ENCODE results near the gene PATJ.

PATJ gene

GRCh38 chr1:62037274-62037673 is 295.0 kb downstream of the PATJ start:
- H3K36me3 ChIP-seq (ENCODE audit: control insufficient read depth, insufficient read depth, low read length), result no peaks in the 10 kb centered on the region
- no peaks in the 10 kb centered on the region for H3K27me3 ChIP-seq (ENCODE audit: control insufficient read depth, insufficient read depth, low read length)
- H3K27ac ChIP-seq (ENCODE audit: low read depth, low read length), result no peak overlapping the region
- H3K4me1 ChIP-seq (ENCODE audit: control insufficient read depth, insufficient read depth, low read length), result no peaks in the 10 kb centered on the region
- no peak overlapping the region for H3K4me3 ChIP-seq (ENCODE audit: low read length)
- no peak overlapping the region for H3K9ac ChIP-seq (ENCODE audit: low read length)

- Histone ChIP-seq H3K36me3 (ENCODE audit: control insufficient read depth, insufficient read depth, low read length) (no peaks in the 10 kb centered on the region), H3K9ac (ENCODE audit: low read length) (no peak overlapping the region), H3K4me3 (ENCODE audit: low read length) (no peak overlapping the region), H3K4me1 (ENCODE audit: control insufficient read depth, insufficient read depth, low read length) (no peaks in the 10 kb centered on the region), H3K27ac (ENCODE audit: low read depth, low read length) (no peak overlapping the region), H3K27me3 (ENCODE audit: control insufficient read depth, insufficient read depth, low read length) (no peaks in the 10 kb centered on the region)
These were observed 296.5 kb downstream of the PATJ start for GRCh38 chr1:62038594-62039284.

- Histone ChIP-seq H3K9ac (ENCODE audit: low read length) (no peak overlapping the region), H3K27ac (ENCODE audit: low read depth, low read length) (no peak overlapping the region), H3K36me3 (ENCODE audit: control insufficient read depth, insufficient read depth, low read length) (no peaks in the 10 kb centered on the region), H3K27me3 (ENCODE audit: control insufficient read depth, insufficient read depth, low read length) (no peaks in the 10 kb centered on the region), H3K4me3 (ENCODE audit: low read length) (no peak overlapping the region), H3K4me1 (ENCODE audit: control insufficient read depth, insufficient read depth, low read length) (no peaks in the 10 kb centered on the region)
These were observed 298.2 kb downstream of the PATJ start for GRCh38 chr1:62040450-62040849.

GRCh38 chr1:62040973-62041372 is 298.7 kb downstream of the PATJ start:
- H3K27me3 ChIP-seq (ENCODE audit: control insufficient read depth, insufficient read depth, low read length), result no peaks in the 10 kb centered on the region
- no peaks in the 10 kb centered on the region for H3K36me3 ChIP-seq (ENCODE audit: control insufficient read depth, insufficient read depth, low read length)
- H3K9ac ChIP-seq (ENCODE audit: low read length), result no peak overlapping the region
- no peak overlapping the region for H3K27ac ChIP-seq (ENCODE audit: low read depth, low read length)
- H3K4me1 ChIP-seq (ENCODE audit: control insufficient read depth, insufficient read depth, low read length), result no peaks in the 10 kb centered on the region
- H3K4me3 ChIP-seq (ENCODE audit: low read length), result no peak overlapping the region

- H3K4me3 ChIP-seq (ENCODE audit: low read length), result no peak overlapping the region
- no peak overlapping the region for H3K27ac ChIP-seq (ENCODE audit: low read depth, low read length)
- H3K27me3 ChIP-seq (ENCODE audit: control insufficient read depth, insufficient read depth, low read length), result no peaks in the 10 kb centered on the region
- no peaks in the 10 kb centered on the region for H3K36me3 ChIP-seq (ENCODE audit: control insufficient read depth, insufficient read depth, low read length)
- no peaks in the 10 kb centered on the region for H3K4me1 ChIP-seq (ENCODE audit: control insufficient read depth, insufficient read depth, low read length)
- H3K9ac ChIP-seq (ENCODE audit: low read length), result no peak overlapping the region
These were observed 300.9 kb downstream of the PATJ start for GRCh38 chr1:62043154-62043553.

GRCh38 chr1:62045574-62045973 is 303.3 kb downstream of the PATJ start:
- Histone ChIP-seq H3K9ac (ENCODE audit: low read length) (no peak overlapping the region), H3K27ac (ENCODE audit: low read depth, low read length) (no peak overlapping the region), H3K4me1 (ENCODE audit: control insufficient read depth, insufficient read depth, low read length) (no peaks in the 10 kb centered on the region), H3K4me3 (ENCODE audit: low read length) (no peak overlapping the region), H3K36me3 (ENCODE audit: control insufficient read depth, insufficient read depth, low read length) (no peaks in the 10 kb centered on the region), H3K27me3 (ENCODE audit: control insufficient read depth, insufficient read depth, low read length) (no peaks in the 10 kb centered on the region)

GRCh38 chr1:62046927-62047326 is 304.6 kb downstream of the PATJ start:
- Histone ChIP-seq H3K36me3 (ENCODE audit: control insufficient read depth, insufficient read depth, low read length) (no peaks in the 10 kb centered on the region), H3K9ac (ENCODE audit: low read length) (no peak overlapping the region), H3K27ac (ENCODE audit: low read depth, low read length) (no peak overlapping the region), H3K27me3 (ENCODE audit: control insufficient read depth, insufficient read depth, low read length) (no peaks in the 10 kb centered on the region), H3K4me3 (ENCODE audit: low read length) (no peak overlapping the region), H3K4me1 (ENCODE audit: control insufficient read depth, insufficient read depth, low read length) (no peaks in the 10 kb centered on the region)

GRCh38 chr1:62050165-62050564 is 307.9 kb downstream of the PATJ start:
- Histone ChIP-seq H3K4me3 (ENCODE audit: low read length) (no peak overlapping the region), H3K4me1 (ENCODE audit: control insufficient read depth, insufficient read depth, low read length) (no peaks in the 10 kb centered on the region), H3K27me3 (ENCODE audit: control insufficient read depth, insufficient read depth, low read length) (no peaks in the 10 kb centered on the region), H3K9ac (ENCODE audit: low read length) (no peak overlapping the region), H3K36me3 (ENCODE audit: control insufficient read depth, insufficient read depth, low read length) (no peaks in the 10 kb centered on the region), H3K27ac (ENCODE audit: low read depth, low read length) (no peak overlapping the region)

GRCh38 chr1:62052946-62053345 is 310.7 kb downstream of the PATJ start:
- H3K4me3 ChIP-seq (ENCODE audit: low read length), result no peak overlapping the region
- no peak overlapping the region for H3K9ac ChIP-seq (ENCODE audit: low read length)
- no peak overlapping the region for H3K27ac ChIP-seq (ENCODE audit: low read depth, low read length)

GRCh38 chr1:62054188-62054587 is 311.9 kb downstream of the PATJ start:
- Histone ChIP-seq H3K9ac (ENCODE audit: low read length) (no peak overlapping the region), H3K27ac (ENCODE audit: low read depth, low read length) (no peak overlapping the region), H3K27me3 (ENCODE audit: control insufficient read depth, insufficient read depth, low read length) (no peaks in the 10 kb centered on the region), H3K4me3 (ENCODE audit: low read length) (no peak overlapping the region), H3K36me3 (ENCODE audit: control insufficient read depth, insufficient read depth, low read length) (no peaks in the 10 kb centered on the region), H3K4me1 (ENCODE audit: control insufficient read depth, insufficient read depth, low read length) (no peaks in the 10 kb centered on the region)

More at GRCh38 chr1:62052946-62053345, 310.7 kb downstream of the PATJ start:
- no peaks in the 10 kb centered on the region for H3K4me1 ChIP-seq (ENCODE audit: control insufficient read depth, insufficient read depth, low read length)
- H3K27me3 ChIP-seq (ENCODE audit: control insufficient read depth, insufficient read depth, low read length), result no peaks in the 10 kb centered on the region
- no peaks in the 10 kb centered on the region for H3K36me3 ChIP-seq (ENCODE audit: control insufficient read depth, insufficient read depth, low read length)

- H3K36me3 ChIP-seq (ENCODE audit: control insufficient read depth, insufficient read depth, low read length), result no peaks in the 10 kb centered on the region
- H3K27ac ChIP-seq (ENCODE audit: low read depth, low read length), result no peak overlapping the region
- H3K4me3 ChIP-seq (ENCODE audit: low read length), result no peak overlapping the region
- no peak overlapping the region for H3K9ac ChIP-seq (ENCODE audit: low read length)
- H3K4me1 ChIP-seq (ENCODE audit: control insufficient read depth, insufficient read depth, low read length), result no peaks in the 10 kb centered on the region
- no peaks in the 10 kb centered on the region for H3K27me3 ChIP-seq (ENCODE audit: control insufficient read depth, insufficient read depth, low read length)
These were observed 314.9 kb downstream of the PATJ start for GRCh38 chr1:62057230-62057629.

GRCh38 chr1:62057641-62058290 is 315.5 kb downstream of the PATJ start:
- no peaks in the 10 kb centered on the region for H3K27me3 ChIP-seq (ENCODE audit: control insufficient read depth, insufficient read depth, low read length)
- no peaks in the 10 kb centered on the region for H3K36me3 ChIP-seq (ENCODE audit: control insufficient read depth, insufficient read depth, low read length)
- H3K9ac ChIP-seq (ENCODE audit: low read length), result no peak overlapping the region
- H3K4me1 ChIP-seq (ENCODE audit: control insufficient read depth, insufficient read depth, low read length), result no peaks in the 10 kb centered on the region
- no peak overlapping the region for H3K4me3 ChIP-seq (ENCODE audit: low read length)
- H3K27ac ChIP-seq (ENCODE audit: low read depth, low read length), result no peak overlapping the region

GRCh38 chr1:62058956-62059355 is 316.7 kb downstream of the PATJ start:
- no peaks in the 10 kb centered on the region for H3K36me3 ChIP-seq (ENCODE audit: control insufficient read depth, insufficient read depth, low read length)
- no peak overlapping the region for H3K4me3 ChIP-seq (ENCODE audit: low read length)
- H3K9ac ChIP-seq (ENCODE audit: low read length), result no peak overlapping the region
- no peaks in the 10 kb centered on the region for H3K27me3 ChIP-seq (ENCODE audit: control insufficient read depth, insufficient read depth, low read length)
- H3K27ac ChIP-seq (ENCODE audit: low read depth, low read length), result no peak overlapping the region
- H3K4me1 ChIP-seq (ENCODE audit: control insufficient read depth, insufficient read depth, low read length), result no peaks in the 10 kb centered on the region

Measured in rectal smooth muscle tissue (tissue), 1 donor.